SHP77 (cell line): ENCODE results near the gene ANXA8.

ENCODE experiments used
- DNase-seq, 2 experiments: peaks; one replicate each; lab custom pipeline; 2025; lab: John Stamatoyannopoulos, UW

Gene ANXA8

DNA sequence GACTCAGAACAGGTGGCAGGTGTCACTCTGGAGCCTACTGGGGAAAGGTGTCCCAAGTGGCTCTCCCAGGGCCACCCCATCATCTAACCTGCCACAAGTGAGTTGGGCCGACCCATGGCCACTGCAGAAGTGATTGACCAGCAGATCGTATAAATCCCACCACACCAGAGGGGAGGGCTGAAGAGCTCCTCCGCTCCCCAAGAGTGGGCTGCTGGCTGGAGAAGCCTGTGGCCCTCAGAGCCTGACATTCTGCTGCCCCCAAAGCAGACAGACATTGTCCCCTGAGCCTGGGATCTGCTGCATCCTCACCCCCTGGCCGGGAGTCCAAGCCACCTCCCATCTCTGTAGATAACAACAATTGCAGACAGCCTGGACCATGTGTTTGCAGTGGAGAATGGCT is 36.7 kb downstream of the ANXA8 start:
- no peak for DNase-seq

DNA sequence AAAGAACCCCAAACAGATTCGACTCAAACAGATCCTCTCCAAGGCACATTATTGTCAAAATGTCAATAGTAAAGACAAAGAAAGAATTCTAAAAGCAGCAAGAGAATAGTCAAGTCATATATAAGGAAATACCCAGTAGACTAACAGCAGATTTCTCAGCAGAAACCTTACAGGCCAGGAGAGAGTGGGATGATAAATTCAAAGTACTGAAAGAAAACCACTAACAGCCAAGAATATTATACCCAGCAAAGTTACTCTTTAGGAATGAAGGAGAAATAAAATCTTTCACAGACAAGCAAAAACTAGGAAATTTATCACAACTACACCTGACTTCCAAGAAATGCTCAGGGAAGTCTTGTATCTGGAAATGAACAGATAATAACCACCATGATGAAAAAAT is 38.2 kb downstream of the ANXA8 start:
- no peak for DNase-seq

DNA sequence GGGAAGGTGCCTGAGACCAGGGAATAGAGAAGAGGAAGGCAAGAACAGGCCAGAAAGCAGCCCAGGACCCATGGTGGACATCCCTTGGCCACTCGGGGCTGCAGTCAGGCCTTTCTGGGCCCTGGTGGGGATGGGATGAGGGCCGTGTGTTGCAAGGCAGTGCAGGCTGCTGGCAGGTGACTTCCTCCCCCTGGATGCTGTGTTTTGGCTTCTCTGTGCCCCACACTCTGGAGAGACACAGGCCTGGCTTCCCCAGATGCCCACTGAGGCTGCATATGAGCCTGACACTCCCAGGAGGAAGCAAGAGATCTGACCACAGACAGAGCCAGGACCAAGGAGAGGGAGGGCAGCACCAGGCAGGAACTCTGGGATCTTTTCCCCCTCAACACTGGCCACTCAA is 39.9 kb downstream of the ANXA8 start:
- no peak for DNase-seq

DNA sequence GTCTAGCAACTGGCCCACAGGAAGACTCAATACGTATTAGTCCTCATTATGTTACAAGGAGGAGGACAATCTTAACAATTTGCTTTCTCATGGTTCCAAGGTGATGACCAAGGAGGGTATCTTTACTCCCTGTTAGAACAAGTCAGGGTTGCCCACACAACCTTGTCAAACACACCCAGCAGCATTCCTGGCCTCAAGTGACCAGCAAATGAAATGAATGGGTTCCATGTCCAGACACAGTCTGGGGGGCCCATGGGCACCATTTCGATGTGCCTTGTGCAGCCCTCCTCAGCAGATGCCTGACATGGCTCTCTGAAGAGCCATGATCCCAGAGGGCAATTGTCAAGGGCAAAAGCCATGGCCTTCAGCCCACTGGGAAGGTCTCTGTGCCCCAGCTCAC is 40.8 kb downstream of the ANXA8 start:
- DNase-seq, result no peak

DNA sequence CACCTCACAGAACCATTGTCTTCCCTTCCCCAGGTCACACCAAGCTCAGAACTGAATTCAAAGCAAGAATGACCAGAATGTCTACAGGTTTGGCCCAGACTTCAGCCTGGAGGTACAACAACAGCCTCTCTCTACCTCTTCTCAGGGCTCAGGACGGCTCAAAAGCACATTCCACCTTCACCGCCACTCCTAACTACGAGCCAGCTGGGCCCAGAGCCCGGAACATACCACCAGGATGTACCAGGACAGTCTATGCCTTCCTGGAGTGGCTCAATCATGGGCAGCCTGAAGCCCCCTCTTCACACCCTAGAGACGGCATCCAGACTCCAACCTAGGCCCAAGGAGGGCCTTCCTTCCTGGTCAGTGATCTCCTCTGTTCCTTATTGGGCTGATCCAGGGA is 41.6 kb downstream of the ANXA8 start:
- no peak for DNase-seq

DNA sequence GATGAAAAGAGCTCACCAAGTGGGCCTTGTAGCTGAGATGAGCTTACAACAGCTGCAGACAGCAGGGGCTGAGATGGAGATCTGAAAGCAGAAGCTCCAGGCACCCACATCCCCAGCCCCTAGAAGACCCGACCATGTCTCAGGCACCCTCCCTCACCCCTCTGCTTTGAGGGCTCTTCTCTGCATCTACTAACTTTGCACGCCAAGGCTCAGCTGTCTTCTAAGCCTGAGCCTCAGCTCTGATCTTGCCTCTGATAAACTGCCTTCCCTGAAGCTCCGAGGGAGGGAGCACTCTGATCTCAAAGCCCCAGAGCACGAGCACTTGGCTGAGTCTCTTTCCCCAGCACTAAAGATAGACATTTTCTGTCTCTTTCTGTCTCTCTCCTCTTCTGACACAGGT is 42.0 kb downstream of the ANXA8 start:
- no peak for DNase-seq

DNA sequence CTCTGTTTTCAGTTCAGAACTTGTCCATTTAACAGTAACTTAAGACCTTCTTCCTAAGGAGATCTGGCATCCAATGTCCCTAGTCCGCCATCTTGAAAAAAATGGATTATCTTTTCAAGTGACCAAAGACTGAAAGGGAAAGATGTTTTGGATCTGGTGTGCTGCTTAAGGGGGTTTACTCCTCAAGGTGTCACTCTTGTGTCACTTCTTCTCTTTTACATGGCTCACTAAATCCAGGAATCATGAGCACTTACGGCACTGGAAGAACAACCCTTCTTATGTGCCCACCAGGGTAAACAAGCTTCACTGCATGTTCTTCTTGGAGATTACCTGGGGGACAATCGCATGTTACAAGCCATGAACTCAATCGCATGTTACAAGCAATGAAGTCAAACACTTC is 43.7 kb downstream of the ANXA8 start:
- DNase-seq, result no peak

DNA sequence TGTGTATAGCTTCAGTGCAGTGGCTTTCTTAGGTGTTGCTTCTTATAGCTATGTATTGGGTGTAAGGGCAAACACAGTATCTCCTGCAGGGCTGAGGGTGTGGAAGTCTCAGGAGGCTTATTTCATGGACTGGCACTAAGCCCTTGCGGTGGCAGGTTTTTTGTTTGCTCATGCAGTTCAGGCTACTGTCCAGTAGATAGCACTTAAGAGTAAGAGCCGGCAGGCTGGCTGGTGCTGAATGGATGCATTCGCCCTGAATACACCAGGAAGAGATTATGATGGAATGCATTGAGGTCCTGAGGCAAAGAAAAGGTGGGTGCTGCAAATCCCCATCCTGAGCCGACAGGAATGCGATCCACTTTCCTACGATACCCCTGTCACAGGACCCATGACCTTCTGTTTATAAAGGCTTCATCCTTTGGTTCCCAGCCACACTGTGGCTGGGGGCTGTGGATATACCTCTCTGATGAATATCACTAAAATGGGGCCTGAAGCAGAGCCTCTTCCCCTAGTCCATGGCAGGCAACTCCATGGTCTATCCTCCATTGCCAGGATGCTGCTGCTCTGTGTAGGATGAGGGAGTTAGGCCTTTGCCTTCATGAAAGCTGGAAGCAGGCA is 44.9 kb downstream of the ANXA8 start:
- DNase-seq, result peak; percentile 2 to 38

DNA sequence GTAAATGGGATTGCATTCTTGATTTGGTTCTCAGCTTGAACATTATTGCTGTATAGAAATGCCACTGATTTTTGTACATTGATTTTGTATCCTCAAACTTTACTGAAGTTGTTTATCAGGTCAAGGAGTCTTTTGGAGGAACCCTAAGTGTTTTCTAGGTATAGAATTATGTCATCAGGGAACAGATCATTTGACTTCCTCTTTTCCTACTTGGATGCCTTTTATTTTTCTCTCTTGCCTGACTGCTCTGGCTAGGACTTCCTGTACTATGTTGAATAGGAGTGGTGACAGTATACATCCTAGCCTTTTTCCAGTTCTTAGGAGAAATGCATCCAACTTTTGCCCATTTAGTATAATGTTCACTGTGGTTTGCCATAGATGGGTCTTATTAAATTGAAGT is 48.8 kb downstream of the ANXA8 start:
- DNase-seq, result no peak

DNA sequence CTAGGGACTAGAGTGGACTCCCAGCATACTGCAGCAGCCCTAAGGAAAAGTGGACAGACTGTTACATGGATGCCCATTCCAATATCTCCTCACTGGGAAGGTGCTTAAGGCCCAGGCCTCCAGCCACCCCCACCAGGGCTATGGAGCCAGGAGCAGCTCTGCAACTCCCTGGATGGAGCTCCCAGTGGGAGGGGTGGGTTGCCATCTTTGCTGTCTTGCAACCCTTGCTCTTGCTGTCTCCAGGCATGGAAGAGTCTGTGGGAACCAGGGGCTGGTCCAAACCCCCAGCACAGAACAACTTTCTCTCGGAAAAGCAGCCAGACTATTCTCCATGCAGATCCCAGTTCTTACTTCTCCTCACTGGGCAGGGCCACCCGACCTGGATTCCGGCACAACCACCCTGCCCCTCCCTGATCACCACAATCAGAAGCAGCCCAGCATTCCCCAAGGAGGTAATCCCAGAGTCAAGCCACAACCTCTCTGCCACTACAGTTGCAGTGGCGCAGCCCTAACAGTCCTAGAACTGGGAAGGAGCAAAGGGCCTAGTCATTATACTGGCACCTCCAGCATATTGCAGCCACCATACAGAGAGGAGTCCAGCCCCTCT is 58.0 kb downstream of the ANXA8 start:
- DNase-seq, result no peak

DNA sequence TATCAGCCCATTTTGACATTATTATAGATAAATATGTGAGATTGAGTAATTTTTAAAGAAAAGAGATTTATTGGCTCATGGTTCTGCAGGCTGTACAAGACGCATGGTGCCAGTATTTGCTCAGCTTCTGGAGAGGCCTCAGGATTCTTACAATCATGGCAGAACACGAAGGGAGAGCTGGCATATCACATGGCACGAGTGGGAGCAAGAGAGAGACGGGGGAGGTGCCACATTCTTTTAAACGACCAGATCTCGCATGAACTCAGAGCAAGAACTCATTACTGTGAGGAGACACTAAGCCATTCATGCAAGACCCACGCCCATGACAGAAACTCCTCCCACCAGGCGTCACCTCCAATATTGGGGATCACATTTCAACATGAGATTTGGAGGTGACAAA is 59.7 kb downstream of the ANXA8 start:
- no peak for DNase-seq

DNA sequence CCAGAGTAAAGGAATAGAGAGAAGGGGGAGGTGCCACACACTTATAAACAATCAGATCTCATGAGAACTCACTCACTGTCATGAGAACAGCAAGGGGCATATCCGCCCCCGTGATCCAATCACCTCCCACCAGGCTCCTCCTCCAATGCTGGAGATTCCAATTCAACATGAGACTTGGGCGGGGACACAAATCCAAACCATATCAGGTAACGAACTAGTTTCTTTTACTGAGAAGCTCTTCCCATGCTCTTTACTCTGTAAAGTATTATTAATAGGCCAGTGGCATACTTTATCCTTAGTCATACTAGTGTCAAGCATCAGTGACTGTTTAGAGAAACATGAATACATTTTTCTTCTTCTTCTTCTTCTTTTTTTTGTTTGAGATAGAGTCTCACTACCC is 60.4 kb downstream of the ANXA8 start:
- no peak for DNase-seq

DNA sequence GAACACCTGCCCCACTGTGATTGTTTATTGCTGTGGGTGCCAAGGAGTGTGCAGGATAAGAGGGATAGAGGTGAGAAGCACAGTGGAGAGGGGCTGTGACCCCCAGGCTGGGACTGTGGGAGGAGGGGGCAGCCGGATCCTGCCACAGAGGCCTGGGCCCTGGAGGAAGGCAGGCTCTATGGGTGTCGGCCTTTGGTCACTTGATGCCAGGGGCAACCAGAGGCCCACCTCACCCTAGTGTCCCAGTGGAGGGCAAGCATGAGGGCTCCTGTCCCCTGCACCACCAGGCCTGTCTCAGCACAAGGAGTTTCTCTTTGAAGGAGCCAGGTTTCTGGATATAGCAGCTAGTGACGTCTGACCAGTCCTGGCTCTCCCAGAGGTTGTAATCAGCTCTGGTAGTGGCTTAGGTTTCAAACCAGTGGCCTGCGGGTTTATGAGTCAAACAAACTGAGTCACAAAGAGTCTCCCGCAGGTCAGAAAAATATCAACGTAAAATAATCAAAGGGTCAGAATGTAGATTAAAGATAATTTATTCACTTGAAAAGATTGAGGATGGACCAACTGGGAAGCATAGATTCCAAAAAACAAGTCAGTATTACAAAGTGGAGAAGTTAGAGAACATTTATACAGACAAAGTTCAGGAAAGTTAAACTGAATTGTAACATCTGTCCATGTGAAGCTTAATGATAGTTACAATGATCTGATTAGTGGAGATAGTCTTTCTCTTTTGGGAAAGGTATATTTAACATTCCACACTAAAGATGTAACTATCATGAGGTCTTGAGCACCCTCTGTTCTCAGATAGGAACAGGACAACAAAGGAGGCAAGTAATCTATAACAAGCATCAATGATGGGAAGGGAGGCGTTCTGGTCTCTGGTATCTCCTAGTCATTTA is 62.6 kb downstream of the ANXA8 start:
- DNase-seq, result no peak

DNA sequence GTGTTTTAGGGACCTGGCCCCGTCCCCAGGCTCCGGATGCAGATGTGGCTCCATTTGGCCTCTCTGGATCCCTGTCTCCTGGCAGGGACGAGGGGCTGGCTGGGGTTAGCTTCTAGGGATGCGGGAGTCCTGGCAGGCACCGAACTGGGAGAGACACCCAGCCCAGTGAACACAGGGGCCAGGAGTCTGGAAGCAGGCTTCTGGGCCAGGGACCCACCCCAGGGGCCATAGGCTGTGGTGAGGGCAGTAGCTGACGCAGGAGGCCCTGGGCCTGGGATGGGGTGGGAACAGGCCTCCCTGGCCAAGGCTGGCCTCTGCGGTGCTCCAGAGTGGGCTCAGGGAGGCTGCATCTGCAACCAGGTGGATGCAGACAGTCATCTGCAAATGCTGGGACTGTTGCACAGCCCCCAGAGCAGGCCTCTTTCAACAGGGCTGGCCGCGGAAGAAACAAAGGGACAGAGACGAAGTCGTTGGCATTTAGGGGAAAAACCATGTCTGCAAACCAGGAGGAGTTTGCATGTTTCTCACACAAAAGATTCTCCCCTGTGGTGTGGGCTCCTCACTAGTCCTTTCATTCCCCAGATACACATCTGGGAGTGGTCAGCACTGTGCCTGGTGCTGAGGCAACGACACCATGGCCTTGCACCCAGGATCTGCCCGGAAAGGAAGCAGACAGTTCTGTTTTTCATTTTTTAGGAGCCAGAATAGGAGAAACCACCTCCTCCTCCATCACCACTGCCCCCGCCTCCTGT is 63.4 kb downstream of the ANXA8 start:
- no peak for DNase-seq

DNA sequence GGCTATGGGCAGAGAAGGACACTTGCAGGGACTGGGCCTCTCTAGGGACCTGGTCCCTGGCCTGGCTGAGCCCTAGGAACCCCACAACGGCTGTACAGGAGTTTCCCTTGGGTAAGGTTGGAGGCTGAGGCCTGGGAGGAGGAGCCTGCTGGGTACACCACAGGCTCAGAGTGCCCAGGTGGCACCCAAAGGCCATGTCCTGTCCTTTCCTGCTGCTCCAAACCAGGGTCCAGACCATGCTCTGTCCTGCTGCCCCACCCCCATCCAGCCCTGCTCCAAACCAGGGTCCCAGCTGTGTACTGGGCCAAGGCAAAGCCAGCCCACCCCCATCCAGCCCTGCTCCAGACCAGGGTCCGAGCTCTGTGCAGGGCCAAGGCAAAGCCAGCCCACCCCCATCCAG is 64.5 kb downstream of the ANXA8 start:
- DNase-seq, result no peak

DNA sequence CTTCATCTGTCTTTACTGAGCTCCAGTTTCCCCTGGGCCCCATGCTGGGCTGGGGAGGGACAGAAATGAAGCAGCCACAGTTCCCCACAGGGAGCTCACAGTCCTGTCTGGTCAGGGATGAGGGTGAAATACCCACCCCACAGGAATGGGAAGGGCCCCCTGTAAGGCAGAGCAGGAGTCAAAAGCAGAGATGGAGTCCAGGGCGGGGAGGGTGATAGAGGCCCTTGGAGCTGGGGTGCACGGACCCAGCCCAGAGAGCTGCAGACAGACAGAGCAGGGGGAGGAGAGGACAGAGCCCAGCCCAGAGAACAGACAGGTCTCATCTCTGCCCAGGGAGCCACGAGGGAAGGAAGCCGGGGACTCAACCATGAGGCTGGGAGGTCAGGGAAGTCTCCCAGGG is 64.9 kb downstream of the ANXA8 start:
- DNase-seq, result no peak

DNA sequence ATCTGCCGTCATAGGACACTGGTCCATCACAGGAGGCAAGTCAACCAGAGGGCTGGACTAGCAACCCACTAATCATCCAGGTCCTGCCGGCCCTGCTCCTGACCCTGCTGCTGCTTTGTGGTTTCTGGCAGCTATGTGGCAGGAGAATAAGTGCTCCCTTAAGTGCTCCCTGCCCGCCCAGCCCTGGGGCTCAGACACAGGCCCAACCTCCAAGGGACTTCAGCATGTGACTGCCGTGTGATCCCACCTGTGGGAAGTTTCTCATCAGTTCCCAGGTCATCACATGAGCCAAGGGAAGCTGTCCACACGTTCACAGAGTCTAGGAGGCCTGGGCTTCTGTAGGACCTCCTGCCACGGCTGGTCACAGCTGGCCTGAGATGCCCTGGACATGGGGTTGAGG is 65.6 kb downstream of the ANXA8 start:
- no peak for DNase-seq
